GM12874 (cell line): Measurements from ENCODE around the gene ATP6V1A.

Source experiments
- TF ChIP-seq, protein P1 (sequence below): IDR thresholded peaks from 2 replicates; pipeline ENCODE4 v1.5.1; 2011; ENCODE audit warnings: low read depth, mild to moderate bottlenecking, control low read depth, low read length, moderate library complexity; ENCODE audit not compliant: insufficient read depth

Gene ATP6V1A

DNA sequence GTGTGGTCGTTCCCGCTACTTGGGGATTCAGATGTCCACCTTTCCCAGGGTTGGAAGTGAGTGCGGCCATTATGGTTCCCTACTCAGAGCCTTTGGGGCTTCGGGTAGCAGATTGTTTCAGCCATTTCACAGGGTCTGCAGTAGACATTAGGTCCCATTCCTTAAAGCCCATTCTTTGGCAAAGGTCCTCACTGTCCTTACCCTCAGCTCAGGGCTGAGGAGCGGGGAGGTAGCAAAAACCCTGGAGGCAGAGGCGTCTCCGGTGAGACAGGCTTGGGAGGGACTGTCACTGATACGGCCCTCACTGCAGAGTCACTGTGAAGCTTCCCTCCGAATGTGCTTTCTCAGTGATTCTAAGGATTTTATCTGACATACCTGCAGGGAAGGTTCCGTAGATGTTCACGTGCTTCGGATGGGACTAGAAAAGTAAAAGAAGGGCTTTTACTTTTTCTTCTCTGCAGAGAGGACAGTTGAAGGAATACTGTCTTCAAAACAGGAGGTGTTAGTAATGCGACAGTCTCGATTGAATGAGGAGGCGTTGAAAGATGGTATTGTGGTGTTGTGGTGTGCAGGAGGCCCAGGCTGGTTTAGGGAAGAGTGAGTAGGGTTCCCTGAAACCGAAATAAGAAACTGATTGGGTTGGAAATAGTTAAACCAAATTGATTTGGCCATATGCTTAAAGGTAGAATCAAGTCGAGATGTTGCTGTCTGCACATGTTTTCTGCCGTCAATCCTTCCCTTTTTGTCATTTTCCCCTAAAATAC is 630 bp downstream of the ATP6V1A start:
- TF ChIP-seq, protein P1, sequence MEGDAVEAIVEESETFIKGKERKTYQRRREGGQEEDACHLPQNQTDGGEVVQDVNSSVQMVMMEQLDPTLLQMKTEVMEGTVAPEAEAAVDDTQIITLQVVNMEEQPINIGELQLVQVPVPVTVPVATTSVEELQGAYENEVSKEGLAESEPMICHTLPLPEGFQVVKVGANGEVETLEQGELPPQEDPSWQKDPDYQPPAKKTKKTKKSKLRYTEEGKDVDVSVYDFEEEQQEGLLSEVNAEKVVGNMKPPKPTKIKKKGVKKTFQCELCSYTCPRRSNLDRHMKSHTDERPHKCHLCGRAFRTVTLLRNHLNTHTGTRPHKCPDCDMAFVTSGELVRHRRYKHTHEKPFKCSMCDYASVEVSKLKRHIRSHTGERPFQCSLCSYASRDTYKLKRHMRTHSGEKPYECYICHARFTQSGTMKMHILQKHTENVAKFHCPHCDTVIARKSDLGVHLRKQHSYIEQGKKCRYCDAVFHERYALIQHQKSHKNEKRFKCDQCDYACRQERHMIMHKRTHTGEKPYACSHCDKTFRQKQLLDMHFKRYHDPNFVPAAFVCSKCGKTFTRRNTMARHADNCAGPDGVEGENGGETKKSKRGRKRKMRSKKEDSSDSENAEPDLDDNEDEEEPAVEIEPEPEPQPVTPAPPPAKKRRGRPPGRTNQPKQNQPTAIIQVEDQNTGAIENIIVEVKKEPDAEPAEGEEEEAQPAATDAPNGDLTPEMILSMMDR, result no peak

DNA sequence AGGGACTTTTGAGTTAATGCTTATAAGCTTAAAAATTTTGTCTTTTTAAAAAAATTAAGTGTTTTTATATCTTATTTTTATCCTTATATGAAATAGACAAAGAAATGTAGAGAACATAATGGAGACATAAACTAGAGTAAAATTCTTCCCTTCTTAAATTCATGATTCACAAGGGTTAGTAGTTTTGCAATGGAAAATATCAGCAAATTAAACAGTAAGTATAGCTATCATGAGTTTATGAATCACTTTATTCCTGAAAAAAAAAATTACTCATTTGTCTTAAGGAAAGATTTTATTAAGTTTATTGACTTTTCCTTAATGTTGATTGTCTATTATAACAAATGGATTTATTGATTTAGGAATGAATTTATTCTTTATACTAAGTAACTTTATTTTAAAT is 4.3 kb downstream of the ATP6V1A start:
- TF ChIP-seq, protein P1, result no peak

DNA sequence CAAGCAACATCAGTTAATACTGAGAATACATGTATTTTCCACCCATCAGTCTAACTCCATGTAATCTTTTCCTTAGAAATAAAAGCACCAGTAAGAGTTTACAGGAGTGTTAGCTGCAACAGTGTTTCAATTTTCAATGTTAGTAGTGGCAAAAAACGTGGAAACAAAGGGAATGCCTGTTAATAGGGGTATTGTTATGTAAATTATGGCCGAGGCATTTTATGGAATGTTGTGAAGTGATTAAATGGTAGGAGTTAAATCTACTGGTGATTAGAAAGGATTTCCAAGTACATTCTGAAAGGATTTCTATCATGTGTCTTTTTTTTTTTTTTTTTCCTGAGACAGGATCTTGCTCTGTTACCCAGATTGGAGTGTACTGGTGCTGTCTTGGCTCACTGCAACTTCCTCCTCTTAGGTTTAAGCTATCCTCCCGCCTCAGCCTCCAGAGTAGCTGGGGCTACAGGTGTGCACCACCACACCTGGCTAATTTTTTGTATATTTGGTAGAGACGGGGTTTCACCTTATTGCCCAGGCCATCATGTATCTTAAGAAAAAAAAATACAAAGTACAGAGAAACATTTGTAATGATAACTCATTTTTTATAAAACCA is 6.6 kb downstream of the ATP6V1A start:
- TF ChIP-seq, protein P1, result no peak

DNA sequence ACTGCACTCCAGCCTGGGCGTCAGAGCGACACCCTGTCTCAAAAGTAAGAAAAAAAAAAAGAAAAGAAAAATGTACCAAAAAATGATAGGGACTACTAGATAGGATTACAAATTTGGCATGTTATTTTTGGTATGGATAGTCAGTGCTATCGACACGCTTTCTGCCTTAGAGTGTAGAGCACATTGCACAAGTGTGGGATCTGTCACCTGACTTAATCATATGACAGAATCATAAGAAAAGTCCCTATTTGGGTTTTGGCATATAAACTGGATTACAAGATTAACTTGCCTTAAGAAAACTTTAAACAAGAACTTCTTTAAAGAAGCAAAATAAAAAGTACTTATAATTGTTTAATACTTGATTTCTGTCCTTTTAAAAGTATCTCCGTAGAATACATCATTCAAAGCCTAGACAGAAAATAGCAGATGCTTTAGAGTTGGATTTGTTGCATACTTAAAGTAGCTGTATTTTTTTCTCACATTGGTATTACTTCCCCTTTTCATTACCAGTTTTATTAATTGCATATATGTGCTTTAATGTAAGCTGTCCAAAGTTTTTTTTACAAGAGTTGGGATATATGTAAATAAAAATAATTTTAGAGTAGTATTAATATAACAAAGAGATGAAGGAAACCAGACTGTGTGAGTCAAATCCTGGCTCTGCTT is 7.8 kb downstream of the ATP6V1A start:
- TF ChIP-seq, protein P1, result no peak

DNA sequence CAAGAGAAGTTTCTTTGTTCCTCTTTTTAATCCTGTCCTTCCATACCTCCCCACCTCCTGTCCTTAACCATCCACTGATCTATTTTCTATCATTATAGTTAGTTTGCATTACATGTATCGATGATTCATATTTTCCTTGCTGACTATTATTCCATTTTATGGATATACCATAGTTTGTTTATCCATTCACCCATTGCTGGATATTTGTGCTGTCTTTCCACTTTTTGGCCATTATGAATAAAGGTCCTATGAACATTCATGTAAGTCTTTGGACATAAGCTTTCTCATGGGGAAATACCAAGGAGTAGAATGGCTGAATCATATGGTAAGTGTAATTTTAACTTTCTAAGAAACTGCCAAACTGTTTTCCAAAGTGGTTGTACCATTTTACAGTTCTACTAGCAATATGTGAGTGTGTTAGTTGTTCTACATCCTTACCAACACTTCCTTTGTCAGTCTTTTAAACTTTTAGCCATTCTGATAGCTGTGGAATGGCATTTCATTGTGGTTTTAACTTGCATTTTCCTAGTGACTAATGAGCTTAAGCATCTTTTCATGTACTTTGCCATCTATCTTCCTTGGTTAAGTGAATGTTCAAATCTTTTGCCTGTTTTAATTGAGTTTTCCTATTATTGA is 11.7 kb downstream of the ATP6V1A start:
- TF ChIP-seq, protein P1, result no peak

DNA sequence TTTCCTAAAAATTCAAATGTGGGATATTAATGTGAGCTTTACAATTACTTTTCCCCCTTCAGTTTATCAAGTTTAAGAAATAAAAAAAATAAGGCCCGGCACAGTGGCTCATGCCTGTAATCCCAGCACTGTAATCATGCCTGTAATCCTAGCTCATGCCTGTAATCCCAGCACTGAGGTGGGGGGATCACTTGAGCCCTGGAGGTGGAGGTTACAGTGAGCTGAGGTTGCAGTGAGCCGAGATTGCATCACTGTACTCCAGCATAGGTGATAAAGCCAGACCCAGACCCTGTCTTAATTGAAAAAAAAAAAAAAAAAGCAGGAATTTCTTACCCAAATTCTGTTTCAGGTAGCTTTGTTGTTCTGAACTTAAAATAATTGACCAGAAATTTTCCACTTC is 17.9 kb downstream of the ATP6V1A start:
- TF ChIP-seq, protein P1, result no peak

DNA sequence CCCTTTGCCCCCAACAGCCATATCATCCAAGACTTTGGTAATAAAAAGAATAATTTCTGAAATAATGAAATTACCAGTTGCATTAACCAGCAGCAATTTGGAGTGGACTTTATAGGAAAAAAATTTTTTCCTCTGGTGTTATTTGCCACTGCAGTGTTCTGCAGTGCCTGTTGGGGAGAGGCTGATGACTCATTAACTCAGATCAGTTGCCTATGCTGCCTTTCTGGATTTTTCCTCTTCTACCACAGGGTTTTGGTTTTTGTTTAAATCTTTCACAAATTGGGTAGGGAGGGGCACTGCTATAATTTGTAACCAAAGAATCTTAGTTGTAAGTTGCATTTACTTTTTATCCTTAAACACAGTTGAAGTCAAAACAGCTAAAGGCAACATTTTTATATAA is 22.7 kb downstream of the ATP6V1A start:
- TF ChIP-seq, protein P1, result no peak
